T-helper 1 cell treated with Interleukin-12 subunit alpha and Interleukin-12 subunit beta and Interleukin-4 antibody, amounts not matched to agents 30 μg/mL and 1 μg/mL, for 36 hours (primary cell): ENCODE measurements around the gene MAP2K6.

Experiments used
- H3K27ac Mint-ChIP-seq: one replicate; pipeline ENCODE4 v1.8.0; 2021; ENCODE audit warnings: mild to moderate bottlenecking, mixed read lengths
- H3K27me3 Mint-ChIP-seq: one replicate; pipeline ENCODE4 v1.8.0; 2021; ENCODE audit warnings: low read depth, mixed read lengths
- H3K36me3 Mint-ChIP-seq: one replicate; pipeline ENCODE4 v1.8.0; 2021; ENCODE audit warnings: low read depth, mixed read lengths
- H3K4me1 Mint-ChIP-seq: one replicate; pipeline ENCODE4 v1.8.0; 2021; ENCODE audit warnings: low read depth, mixed read lengths
- H3K4me3 Mint-ChIP-seq: one replicate; pipeline ENCODE4 v1.8.0; 2021; ENCODE audit warnings: mild to moderate bottlenecking, moderate library complexity, mixed read lengths
- H3K9me3 Mint-ChIP-seq: one replicate; pipeline ENCODE4 v1.8.0; 2021; ENCODE audit warnings: mixed read lengths

Gene MAP2K6

DNA sequence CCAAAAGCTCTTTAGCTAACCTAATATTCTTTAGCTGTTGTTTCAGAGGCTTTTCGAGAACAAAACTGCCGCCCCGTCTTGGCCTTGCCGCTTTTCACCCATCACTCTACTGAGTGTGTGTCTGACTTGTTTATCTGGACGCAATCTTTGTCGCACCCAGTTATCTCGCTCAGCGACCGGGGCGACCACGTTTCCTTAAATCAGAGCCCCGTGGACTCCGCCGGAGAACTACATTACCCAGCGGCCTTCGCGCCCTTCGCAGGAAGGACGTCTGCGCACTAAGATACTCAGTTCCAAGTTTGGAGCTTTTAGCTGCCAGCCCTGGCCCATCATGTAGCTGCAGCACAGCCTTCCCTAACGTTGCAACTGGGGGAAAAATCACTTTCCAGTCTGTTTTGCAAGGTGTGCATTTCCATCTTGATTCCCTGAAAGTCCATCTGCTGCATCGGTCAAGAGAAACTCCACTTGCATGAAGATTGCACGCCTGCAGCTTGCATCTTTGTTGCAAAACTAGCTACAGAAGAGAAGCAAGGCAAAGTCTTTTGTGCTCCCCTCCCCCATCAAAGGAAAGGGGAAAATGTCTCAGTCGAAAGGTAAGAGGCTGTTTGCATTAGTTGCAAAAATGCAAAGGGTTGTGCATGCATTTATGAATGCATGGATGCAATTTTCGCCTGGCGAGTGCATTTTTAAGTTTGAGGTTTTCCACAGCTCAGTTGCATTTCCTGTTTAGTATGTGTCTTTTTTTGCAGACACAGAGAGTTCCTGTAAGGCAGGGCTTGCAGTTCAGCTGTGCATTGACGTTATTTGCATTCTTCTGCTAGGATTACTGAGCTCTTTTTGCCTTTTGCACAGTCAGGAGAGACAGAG, at the start of gene MAP2K6:
Gene MAP2K6 (plus strand): TSS at position 290 of the 867 bp plus-strand sequence. CDS start 288 bp downstream, at position 578.
- no peak within 1 kb of the TSS for H3K27ac Mint-ChIP-seq
- H3K36me3 Mint-ChIP-seq = no peaks in the 10 kb centered on the region
- H3K9me3 Mint-ChIP-seq = no peaks in the 10 kb centered on the region
- H3K4me3 Mint-ChIP-seq = no peak within 1 kb of the TSS
- peaks cover 9% of the 10 kb centered on the region for H3K4me1 Mint-ChIP-seq
- no peaks in the 10 kb centered on the region for H3K27me3 Mint-ChIP-seq

DNA sequence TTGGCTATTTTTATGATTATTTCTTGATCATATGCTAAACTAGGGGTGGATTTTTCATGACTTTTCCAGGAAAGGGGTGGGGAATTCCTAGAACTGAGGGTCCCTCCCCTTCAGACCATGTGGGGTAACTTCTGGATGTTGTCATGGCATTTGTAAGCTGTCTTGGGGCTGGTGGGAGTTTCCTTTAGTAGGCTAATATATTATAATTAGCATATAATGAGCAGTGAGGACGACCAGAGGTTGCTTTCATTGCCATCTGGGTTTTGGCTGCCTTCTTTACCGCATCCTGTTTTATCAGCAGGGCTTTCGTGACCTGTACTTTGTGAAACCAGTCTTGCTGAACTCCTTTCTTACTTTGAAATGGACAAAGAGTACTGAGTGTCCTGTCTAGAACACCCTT, 47.2 kb upstream of the MAP2K6 start:
- H3K27ac Mint-ChIP-seq = no peak overlapping the region
- no peaks in the 10 kb centered on the region for H3K36me3 Mint-ChIP-seq
- no peak overlapping the region for H3K4me3 Mint-ChIP-seq
- no peaks in the 10 kb centered on the region for H3K27me3 Mint-ChIP-seq
- H3K9me3 Mint-ChIP-seq = no peaks in the 10 kb centered on the region
- H3K4me1 Mint-ChIP-seq = no peaks in the 10 kb centered on the region

DNA sequence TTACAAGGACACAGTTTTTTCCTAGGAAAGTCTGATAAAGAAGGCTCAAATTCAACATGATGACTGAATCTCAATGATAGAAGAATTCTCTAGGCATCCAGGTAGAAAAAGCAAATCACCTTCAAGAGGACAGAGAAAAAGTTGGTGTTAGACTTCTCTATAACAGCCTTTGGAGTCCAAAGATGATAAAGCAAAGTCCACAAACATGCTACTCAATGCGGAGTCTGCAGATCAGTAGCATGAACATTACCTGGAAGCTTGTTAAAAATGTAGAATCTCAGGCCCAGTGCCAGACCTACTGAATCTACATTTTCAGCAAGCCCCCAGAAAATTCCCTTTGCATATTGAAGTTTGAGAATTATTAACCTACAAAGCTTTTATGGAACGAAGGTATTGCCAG, 41.4 kb upstream of the MAP2K6 start:
- Mint-ChIP-seq H3K4me1 (peaks cover 2% of the 10 kb centered on the region), H3K36me3 (no peaks in the 10 kb centered on the region), H3K27ac (no peak overlapping the region), H3K27me3 (no peaks in the 10 kb centered on the region), H3K4me3 (no peak overlapping the region), H3K9me3 (no peaks in the 10 kb centered on the region)

DNA sequence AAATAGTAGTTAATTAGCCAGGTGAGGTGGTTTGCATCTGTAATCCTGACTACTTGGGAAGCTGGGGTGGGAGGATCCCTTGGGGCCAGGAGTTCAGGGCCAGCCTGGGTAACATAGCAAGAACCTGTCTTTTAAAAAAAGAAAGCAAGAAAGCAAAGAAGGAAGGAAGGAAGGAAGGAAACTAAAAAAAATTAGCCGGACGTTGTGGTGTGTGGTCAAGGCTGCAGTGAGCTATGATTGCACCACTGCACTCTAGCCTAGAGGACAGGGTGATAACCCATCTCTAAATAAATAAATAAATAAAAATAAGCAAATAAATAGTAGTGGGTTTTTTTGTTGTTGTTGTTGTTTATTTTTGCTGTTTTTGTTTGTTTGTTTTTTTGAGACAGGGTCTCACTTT, 39.3 kb upstream of the MAP2K6 start:
- H3K27me3 Mint-ChIP-seq = no peaks in the 10 kb centered on the region
- H3K9me3 Mint-ChIP-seq = no peaks in the 10 kb centered on the region
- no peak overlapping the region for H3K27ac Mint-ChIP-seq
- H3K4me1 Mint-ChIP-seq = peaks cover 2% of the 10 kb centered on the region
- no peaks in the 10 kb centered on the region for H3K36me3 Mint-ChIP-seq
- no peak overlapping the region for H3K4me3 Mint-ChIP-seq

GRCh38 chr17:69388822-69389442, 25.6 kb upstream of the MAP2K6 start:
- Mint-ChIP-seq H3K36me3 (no peaks in the 10 kb centered on the region), H3K9me3 (no peaks in the 10 kb centered on the region), H3K27me3 (peaks cover 11% of the 10 kb centered on the region), H3K4me1 (no peaks in the 10 kb centered on the region), H3K27ac (no peak overlapping the region), H3K4me3 (no peak overlapping the region)

DNA sequence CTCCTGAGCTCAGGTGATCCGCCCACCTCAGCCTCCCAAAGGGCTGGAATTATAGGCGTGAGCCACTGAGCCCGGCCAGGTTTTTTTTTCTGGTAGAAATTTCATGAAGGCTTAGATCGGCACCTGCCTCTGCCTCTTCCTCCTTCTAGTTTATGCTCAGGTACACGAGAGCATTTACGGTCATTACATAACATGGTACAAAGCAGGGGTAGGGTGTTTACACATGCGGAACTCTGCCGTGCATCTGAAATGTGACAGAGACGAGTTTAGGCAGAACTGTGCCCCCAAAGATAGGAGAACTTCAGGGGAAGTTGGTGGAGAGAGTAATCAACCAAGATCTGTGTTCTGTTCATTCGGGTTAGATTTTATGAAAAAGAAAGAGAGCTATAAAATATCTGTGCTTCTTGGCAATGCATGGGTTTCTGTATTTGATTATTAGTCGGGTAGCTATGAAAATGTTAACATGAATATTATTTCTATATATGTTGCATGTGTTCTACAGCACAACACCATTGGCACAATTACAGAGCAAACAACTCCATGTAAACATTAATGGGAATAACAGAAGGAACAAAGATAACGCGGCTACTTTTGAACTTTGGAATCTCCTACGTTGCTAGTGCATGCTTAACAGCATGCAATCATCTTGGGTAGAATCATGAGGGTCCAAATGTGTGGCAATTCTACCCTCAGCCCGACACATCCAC, 23.5 kb upstream of the MAP2K6 start:
- H3K4me3 Mint-ChIP-seq = no peak overlapping the region
- no peaks in the 10 kb centered on the region for H3K36me3 Mint-ChIP-seq
- no peaks in the 10 kb centered on the region for H3K4me1 Mint-ChIP-seq
- no peaks in the 10 kb centered on the region for H3K9me3 Mint-ChIP-seq
- no peak overlapping the region for H3K27ac Mint-ChIP-seq
- H3K27me3 Mint-ChIP-seq = peaks cover 10% of the 10 kb centered on the region

DNA sequence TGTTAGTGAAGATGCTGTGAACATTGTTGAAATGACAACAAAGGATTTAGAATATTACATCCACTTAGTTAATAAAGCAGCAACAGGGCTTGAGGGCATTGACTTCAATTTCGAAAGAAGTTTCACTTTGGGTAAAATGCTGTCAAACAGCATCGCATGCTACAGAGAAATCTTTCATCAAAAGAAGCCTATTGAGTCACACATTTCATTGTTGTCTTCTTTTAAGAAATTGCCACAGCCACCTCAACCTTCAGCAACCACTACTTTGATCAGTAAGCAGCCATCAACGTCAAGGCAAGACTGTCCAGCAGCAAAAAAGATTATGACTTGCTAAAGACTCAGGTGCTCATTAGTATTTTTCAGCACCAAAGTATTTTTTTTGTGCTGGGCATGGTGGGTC, 13.2 kb upstream of the MAP2K6 start:
- peaks cover 4% of the 10 kb centered on the region for H3K4me1 Mint-ChIP-seq
- no peak overlapping the region for H3K4me3 Mint-ChIP-seq
- peaks cover 1% of the 10 kb centered on the region for H3K36me3 Mint-ChIP-seq
- no peaks in the 10 kb centered on the region for H3K27me3 Mint-ChIP-seq
- H3K27ac Mint-ChIP-seq = no peak overlapping the region
- no peaks in the 10 kb centered on the region for H3K9me3 Mint-ChIP-seq

- H3K36me3 Mint-ChIP-seq = peaks cover 1% of the 10 kb centered on the region
- no peak overlapping the region for H3K27ac Mint-ChIP-seq
- no peaks in the 10 kb centered on the region for H3K9me3 Mint-ChIP-seq
- peaks cover 4% of the 10 kb centered on the region for H3K4me1 Mint-ChIP-seq
- no peaks in the 10 kb centered on the region for H3K27me3 Mint-ChIP-seq
- no peak overlapping the region for H3K4me3 Mint-ChIP-seq
Observed at GRCh38 chr17:69402052-69402451, 12.4 kb upstream of the MAP2K6 start.

GRCh38 chr17:69404399-69404798, 10.1 kb upstream of the MAP2K6 start:
- no peaks in the 10 kb centered on the region for H3K27me3 Mint-ChIP-seq
- H3K36me3 Mint-ChIP-seq = peaks cover 1% of the 10 kb centered on the region
- H3K9me3 Mint-ChIP-seq = no peaks in the 10 kb centered on the region
- peaks cover 4% of the 10 kb centered on the region for H3K4me1 Mint-ChIP-seq
- no peak overlapping the region for H3K27ac Mint-ChIP-seq
- no peak overlapping the region for H3K4me3 Mint-ChIP-seq

DNA sequence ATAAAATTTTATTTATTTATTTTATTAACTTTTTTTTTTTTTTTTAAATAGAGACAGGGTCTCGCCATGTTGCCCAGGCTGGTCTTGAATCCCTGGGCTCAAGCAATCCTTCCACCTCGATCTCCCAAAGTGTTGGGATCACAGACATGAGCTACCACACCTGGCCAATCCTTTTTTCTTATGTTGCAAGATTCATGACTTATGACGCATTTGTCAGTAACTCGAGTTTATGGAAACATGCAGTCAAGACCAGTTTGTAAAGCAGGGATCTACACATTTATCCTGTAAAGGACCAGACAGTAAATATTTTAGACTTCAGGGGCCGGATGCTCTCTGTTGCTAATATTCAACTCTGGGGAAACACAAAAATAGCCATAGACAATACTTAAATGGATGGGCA, 9.4 kb upstream of the MAP2K6 start:
- no peaks in the 10 kb centered on the region for H3K27me3 Mint-ChIP-seq
- H3K4me1 Mint-ChIP-seq = peaks cover 4% of the 10 kb centered on the region
- H3K4me3 Mint-ChIP-seq = no peak overlapping the region
- no peaks in the 10 kb centered on the region for H3K9me3 Mint-ChIP-seq
- no peak overlapping the region for H3K27ac Mint-ChIP-seq
- peaks cover 1% of the 10 kb centered on the region for H3K36me3 Mint-ChIP-seq

DNA sequence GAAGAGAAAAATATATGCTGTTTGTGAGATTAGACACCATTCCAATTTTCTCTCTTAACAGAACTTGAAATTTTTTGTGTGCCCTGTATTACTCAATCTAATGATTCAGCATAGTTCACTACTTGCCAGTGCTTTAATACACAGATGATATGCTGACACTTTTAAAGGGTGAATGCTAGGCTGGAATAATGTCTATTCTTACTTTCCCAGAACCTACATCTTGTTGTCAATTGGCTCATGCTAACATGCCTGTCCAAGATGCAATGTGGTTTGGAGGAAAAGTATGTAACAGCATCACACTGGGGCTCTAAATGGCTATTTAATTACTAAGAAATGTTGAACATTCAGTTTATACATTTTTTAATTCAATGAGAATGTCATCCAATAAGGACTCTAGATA, 7.6 kb upstream of the MAP2K6 start:
- no peaks in the 10 kb centered on the region for H3K36me3 Mint-ChIP-seq
- no peaks in the 10 kb centered on the region for H3K27me3 Mint-ChIP-seq
- H3K9me3 Mint-ChIP-seq = no peaks in the 10 kb centered on the region
- peaks cover 2% of the 10 kb centered on the region for H3K4me1 Mint-ChIP-seq
- no peak overlapping the region for H3K27ac Mint-ChIP-seq
- no peak overlapping the region for H3K4me3 Mint-ChIP-seq

DNA sequence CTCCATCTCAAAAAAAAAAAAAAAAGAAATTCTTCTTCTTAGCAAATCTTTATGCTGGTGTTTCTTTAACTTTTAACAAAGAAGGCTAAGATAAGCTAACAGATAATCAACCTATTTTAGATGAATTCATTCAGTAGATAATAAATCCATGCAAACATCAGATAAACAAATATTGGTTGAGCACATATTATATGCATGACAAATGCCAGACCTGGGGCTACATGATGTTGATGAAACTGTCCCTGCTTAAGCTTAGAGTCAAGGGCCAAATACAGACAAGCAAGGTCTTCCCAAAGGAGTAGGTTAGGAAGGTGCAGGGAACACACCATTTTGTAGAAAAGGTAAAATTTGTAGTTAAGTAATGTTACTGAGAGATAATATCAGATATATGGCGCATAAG, 6.7 kb upstream of the MAP2K6 start:
- Mint-ChIP-seq H3K4me3 (no peak overlapping the region), H3K27me3 (no peaks in the 10 kb centered on the region), H3K9me3 (no peaks in the 10 kb centered on the region), H3K4me1 (peaks cover 4% of the 10 kb centered on the region), H3K27ac (no peak overlapping the region), H3K36me3 (no peaks in the 10 kb centered on the region)

- Mint-ChIP-seq H3K27ac (no peak overlapping the region), H3K27me3 (no peaks in the 10 kb centered on the region), H3K4me1 (peaks cover 4% of the 10 kb centered on the region)
Observed at GRCh38 chr17:69410671-69411070, 3.8 kb upstream of the MAP2K6 start.

DNA sequence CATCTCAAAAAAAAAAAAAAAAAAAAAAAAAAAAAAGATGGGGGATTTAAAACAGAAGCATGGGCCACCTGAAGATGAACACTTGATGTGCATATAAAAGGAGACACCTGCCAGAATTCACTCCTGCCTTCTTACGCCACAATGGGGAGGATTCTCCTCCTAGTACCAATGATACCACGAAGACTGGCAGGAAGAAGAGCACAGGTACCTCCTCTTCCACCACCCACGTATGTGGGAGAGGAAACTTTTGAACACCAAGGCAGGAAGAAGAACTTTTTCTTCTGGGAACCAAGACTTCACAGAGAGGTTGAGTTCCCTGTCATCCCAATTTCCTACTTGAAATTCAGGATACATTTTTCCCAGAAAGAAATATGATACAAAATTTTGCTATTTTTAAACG, 2.7 kb upstream of the MAP2K6 start:
- no peaks in the 10 kb centered on the region for H3K36me3 Mint-ChIP-seq
- H3K27ac Mint-ChIP-seq = no peak overlapping the region
- no peaks in the 10 kb centered on the region for H3K27me3 Mint-ChIP-seq
- no peaks in the 10 kb centered on the region for H3K9me3 Mint-ChIP-seq
- peaks cover 4% of the 10 kb centered on the region for H3K4me1 Mint-ChIP-seq
- H3K4me3 Mint-ChIP-seq = no peak overlapping the region

More at GRCh38 chr17:69410671-69411070, 3.8 kb upstream of the MAP2K6 start:
- H3K9me3 Mint-ChIP-seq = no peaks in the 10 kb centered on the region
- no peak overlapping the region for H3K4me3 Mint-ChIP-seq
- H3K36me3 Mint-ChIP-seq = no peaks in the 10 kb centered on the region

DNA sequence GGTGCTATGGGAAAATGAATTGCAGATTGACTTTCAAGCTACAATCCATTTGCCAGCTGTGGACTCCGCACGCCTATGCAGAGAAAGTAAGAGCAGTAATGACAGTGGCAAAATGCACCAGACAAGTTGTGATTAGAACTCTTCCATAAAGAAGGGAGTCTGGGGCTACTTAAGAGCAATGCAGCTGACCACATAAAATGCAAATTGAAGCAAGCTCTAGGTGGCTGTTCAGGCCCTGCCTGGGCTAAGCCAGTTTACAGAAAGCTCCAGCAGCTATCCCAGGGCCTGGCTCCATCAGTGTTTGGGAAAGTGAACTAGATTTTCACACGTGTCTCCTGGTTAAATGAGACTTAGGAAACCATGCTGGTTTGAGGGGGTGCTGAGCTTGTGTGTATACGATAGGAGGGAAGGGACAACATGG, 2.2 kb upstream of the MAP2K6 start:
- Mint-ChIP-seq H3K4me3 (no peak overlapping the region), H3K27me3 (no peaks in the 10 kb centered on the region), H3K36me3 (no peaks in the 10 kb centered on the region), H3K9me3 (no peaks in the 10 kb centered on the region), H3K27ac (no peak overlapping the region), H3K4me1 (peaks cover 4% of the 10 kb centered on the region)
